Fibroblast of upper back skin (primary cell): ENCODE data around the gene ITGB4.

ENCODE experiments used
- DNase-seq: peaks from one replicate; pipeline ENCODE4 v3.0.0-alpha.2; 2013

The ITGB4 gene

DNA sequence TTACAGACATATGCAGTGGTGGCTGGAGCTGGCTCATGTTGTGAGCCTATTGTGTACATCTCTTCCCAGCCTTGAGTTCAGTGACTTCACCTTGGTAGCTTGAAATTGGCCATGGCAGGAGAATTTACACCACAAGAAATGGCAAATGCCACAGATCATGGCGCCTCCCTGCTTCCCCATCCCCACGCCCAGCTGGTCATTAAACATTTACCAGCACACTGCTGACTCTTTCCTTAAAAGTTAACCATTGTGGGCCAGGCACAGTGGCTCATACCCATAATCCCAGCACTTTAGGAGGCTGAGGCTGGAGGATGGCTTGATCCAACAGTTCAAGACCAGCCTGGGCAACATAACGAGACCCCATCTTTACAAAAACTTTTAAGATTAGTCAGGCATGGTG, 22.6 kb upstream of the ITGB4 start:
- DNase-seq: no peak

- DNase-seq: no peak
Observed at GRCh38 chr17:75701288-75701687, 20.0 kb upstream of the ITGB4 start.

- no peak for DNase-seq
Observed at GRCh38 chr17:75703191-75703590, 18.1 kb upstream of the ITGB4 start.

GRCh38 chr17:75703591-75703990, 17.7 kb upstream of the ITGB4 start:
- DNase-seq: no peak

GRCh38 chr17:75704963-75705875, 16.0 kb upstream of the ITGB4 start:
- DNase-seq: no peak

- DNase-seq: no peak
Observed at GRCh38 chr17:75706042-75706728, 15.1 kb upstream of the ITGB4 start.

- no peak for DNase-seq
Observed at GRCh38 chr17:75707079-75707571, 14.1 kb upstream of the ITGB4 start.

DNA sequence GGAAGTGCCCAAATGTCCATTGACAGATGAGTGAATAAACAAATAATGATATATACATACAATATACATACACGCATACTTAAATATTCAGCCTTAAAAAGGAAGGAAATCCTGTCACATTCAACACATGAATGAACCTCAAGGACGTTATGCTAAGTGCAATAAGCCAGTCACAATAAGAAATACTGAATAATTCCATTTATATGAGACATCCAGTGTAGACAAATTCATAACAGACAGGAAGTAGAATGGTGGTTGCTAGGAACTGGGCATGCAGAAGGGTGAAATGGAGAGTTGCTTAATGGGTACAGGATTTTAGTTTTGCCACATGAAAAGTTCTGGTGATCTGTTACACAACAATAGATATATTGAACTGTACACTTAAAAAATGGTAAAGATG, 8.8 kb upstream of the ITGB4 start:
- DNase-seq: no peak

DNA sequence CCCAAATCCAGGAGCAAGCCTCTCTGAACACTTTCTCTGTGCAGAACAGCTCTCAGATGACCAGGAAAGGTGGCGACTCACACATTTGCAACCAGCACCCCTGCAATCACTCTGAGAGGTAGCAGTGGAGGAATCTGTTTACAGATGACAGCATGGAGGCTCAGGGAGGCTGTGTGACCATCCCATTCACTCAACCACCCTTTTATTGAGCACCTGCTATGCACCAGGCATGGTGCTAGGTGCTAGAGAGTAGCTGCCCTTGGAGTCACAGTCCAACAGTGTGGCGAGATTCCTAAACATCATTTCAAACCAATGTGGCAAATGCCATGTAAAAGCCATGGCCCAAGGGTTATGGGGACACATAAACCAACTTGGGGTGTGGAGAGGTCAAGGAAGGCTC, 1.5 kb upstream of the ITGB4 start:
- no peak for DNase-seq

- no peak for DNase-seq
Observed at GRCh38 chr17:75721463-75722011, 278 bp downstream of the ITGB4 start.

DNA sequence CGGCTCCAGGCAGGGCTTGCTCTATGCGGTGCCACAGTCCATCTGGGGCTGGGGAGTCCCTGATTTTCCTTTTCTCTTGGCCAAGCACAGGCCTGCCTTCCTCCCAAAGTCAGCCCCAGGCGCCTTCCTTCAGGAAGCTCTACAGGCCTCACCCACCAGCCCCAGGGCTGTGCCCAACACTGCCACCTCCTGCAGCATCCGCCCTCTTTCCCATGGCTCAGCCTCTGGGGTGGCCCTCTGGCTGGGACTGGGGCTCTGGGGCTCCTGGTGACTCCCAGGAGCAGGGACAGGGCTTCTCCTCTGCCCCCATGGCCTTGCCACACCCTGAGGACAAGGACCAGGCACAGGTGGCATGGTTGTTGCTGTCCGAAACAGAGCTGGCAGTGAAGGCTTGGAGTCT, 817 bp downstream of the ITGB4 start:
- no peak for DNase-seq

DNA sequence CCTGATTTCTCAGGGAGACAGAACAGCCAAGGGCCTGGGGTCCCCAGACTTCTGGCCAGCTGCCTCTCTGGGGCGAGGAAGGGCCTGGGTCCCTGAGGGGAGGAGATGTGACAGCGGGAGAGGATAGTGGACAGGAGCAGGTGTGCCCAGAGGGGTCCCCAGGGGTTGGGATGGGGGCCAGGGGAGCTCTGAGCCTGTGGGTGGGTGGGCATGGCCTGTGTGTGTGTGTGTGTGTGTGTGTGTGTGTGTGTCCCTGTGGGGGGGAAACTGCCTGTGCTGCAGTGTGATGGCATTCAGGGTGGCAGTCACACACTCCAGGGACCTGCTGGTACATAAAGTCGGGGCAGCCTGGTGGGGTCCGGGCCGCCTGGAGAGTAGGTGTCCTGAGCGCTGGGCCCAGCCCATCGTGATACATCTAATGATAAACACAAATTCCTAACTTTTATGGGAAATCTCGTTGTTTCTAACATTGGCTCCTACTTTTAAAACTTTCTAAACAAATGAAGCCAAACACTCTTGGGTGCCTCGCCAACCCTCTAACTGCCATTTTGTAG, 1.4 kb downstream of the ITGB4 start:
- DNase-seq: no peak

DNA sequence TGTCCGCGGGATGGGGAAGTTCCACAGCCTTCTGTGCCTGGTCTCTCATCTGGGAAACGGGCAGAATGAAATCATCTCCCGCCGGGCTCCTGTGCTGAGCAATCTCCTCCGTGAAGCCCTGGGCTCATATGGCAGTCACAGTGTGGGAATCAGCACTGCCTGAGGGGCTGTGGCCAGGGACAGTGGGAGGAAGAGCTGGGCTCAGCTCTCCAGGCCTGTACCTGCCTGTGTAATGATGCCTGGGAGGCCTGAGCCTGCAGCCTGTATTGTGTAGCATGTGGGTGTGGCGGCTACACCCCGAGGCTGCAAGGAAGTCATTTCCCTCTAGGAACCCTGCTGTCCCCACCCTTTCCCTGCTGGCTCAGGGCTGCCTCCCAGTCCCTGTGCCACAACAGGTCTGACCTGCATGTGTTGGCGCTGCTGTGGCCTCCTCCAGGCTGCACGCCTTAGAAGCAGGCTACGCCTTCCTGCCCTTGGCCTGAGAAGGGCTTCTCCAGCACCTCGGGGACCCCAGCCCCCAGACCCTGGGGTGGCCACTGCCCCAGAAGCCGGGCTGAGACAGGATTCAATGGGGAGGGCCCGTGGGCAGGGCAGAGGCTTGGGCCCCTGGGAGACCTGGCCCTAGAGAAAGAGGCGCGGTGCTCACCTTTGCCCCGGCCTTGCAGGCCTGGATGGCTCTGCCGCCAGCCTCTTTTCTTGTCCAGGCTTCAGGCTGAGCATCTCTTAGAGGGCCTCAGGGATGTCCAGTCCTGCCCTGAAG, 2.1 kb downstream of the ITGB4 start:
- DNase-seq: no peak

GRCh38 chr17:75724016-75725003, 3.1 kb downstream of the ITGB4 start:
- DNase-seq: no peak

- DNase-seq: no peak
Observed at GRCh38 chr17:75725504-75725903, 4.2 kb downstream of the ITGB4 start.

GRCh38 chr17:75727391-75727790, 6.1 kb downstream of the ITGB4 start:
- DNase-seq: no peak

DNA sequence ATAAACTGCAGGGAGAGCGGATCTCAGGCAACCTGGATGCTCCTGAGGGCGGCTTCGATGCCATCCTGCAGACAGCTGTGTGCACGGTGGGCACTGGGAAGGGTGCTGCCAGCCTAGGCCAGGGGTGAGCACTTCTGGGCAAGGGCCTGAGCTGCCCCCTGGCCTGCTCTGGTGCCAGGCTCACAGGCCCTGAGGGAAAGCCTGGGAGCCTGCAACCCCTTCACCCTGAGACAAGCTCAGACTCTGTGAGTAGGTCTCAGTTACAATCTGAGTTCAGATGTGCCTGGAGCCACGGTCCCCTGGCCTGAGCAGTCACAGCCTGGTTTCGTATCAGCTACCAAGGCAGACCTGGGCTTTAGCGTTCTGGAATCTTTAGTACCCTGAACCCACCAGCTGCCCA, 8.1 kb downstream of the ITGB4 start:
- no peak for DNase-seq

- DNase-seq: no peak
Observed at GRCh38 chr17:75730065-75730464, 8.8 kb downstream of the ITGB4 start.

DNA sequence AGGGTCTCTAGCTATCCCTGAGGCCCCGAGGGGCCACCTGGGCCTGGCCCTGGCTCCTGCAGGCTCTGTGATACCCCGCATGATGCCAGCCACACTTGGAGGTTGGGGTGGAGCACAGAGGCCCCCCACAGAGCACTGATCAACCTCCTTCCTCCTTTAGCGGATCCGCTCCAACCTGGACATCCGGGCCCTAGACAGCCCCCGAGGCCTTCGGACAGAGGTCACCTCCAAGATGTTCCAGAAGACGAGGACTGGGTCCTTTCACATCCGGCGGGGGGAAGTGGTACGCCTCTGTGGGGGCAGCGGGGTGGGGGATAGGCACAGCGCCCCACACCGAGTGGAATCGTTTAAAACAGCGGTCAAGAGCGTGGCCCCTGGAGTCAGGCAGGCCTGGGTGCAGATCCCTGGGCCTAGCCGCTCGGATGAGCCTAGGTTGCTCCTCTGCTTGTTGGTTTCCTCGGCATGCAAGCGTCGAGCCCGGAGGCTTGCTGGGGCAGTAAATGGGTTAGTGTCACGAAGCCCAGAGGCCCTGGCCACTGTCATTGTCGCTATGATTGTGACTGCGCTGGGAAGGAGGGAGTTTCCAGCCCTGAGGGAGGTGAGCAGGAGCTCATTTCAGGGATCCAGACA, 9.9 kb downstream of the ITGB4 start:
- DNase-seq: no peak

DNA sequence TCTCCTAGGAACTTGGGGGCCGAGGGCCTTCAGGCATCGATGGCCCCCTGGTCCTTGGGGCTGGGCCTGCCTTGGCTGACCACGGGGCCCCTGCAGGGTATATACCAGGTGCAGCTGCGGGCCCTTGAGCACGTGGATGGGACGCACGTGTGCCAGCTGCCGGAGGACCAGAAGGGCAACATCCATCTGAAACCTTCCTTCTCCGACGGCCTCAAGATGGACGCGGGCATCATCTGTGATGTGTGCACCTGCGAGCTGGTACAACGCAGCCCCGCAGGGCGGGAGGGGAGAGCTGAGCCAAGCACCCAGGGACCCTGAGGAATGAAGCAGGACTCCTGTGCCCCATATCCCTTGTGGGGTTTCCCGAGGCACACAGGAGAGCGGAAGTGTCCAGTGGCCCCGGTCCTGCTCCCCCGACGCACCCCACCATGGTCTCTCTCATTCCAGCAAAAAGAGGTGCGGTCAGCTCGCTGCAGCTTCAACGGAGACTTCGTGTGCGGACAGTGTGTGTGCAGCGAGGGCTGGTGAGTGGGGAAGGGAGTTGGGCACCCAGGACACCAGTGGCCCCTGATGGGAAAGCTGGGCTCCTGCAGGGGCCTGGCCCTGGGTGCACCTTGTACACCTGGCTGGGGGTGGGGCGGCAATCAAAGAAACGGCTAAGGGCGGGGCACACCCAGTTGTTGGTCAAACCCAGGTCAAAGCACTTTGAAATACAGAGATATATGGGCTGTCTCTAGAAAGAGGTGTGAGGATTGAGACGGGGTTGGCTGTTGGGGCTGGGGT, 10.6 kb downstream of the ITGB4 start:
- DNase-seq: no peak
